GM12891 (cell line): ENCODE measurements around the gene PPM1E.

ENCODE experiments used
- PAX5 ChIP-seq: IDR thresholded peaks from 2 replicates; pipeline ENCODE4 v1.6.1; 2011; ENCODE audit warnings: low read length, moderate library complexity, mild to moderate bottlenecking; ENCODE audit not compliant: insufficient read depth, severe bottlenecking
- POLR2A ChIP-seq: IDR thresholded peaks from 2 replicates; pipeline ENCODE4 v1.6.1; 2011; ENCODE audit warnings: low read depth, low read length, control low read depth
- SPI1 ChIP-seq: IDR thresholded peaks from 2 replicates; pipeline ENCODE4 v1.6.1; 2011; ENCODE audit warnings: low read depth, low read length, control low read depth
- TAF1 ChIP-seq: IDR thresholded peaks from 2 replicates; pipeline ENCODE4 v1.6.1; 2011; ENCODE audit warnings: low read depth, low read length, control low read depth

DNA sequence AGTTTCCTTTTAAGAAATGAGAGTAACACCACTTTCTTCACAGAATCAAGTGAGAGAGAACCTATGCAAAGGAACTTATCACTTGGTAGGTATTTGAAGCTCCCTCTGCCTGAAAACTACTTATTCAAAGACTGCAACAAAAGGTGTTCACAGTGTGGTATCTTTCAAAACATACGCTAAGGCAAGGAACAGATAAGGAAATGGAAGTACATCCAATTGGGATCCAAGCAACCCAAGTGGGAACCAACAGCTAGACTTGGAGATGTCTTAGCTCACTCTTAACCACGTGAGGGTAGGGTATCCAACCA, 431 bp upstream of the PPM1E start:
- TF ChIP-seq POLR2A: no peak
- no peak for TF ChIP-seq TAF1
- TF ChIP-seq PAX5: no peak
- TF ChIP-seq SPI1: no peak
